Bone marrow (tissue), 2 donors: ENCODE results near the gene RMND1.
A peak's percentile ranks its signal among the peaks of the same experiment; 100 is the strongest.

Experiments used
- DNase-seq, 2 donors: peaks; one replicate each; lab custom pipeline; 2025; lab: John Stamatoyannopoulos, UW

Gene RMND1

GRCh38 chr6:151414641-151415260 is 37.2 kb downstream of the RMND1 start:
- DNase-seq: no peak

- DNase-seq: no peak
Observed at GRCh38 chr6:151413372-151414145, 38.4 kb downstream of the RMND1 start.

- DNase-seq: no peak
Observed at GRCh38 chr6:151412909-151413308, 39.0 kb downstream of the RMND1 start.

- no peak for DNase-seq
Observed at GRCh38 chr6:151409679-151410078, 42.2 kb downstream of the RMND1 start.

GRCh38 chr6:151409260-151409659 is 42.7 kb downstream of the RMND1 start:
- DNase-seq: no peak

- DNase-seq: no peak
Observed at GRCh38 chr6:151408858-151409257, 43.1 kb downstream of the RMND1 start.

- DNase-seq: no peak
Observed at GRCh38 chr6:151403919-151404308, 48.0 kb downstream of the RMND1 start.

GRCh38 chr6:151402228-151402627 is 49.7 kb downstream of the RMND1 start:
- no peak for DNase-seq

- no peak for DNase-seq
Observed at GRCh38 chr6:151400473-151400872, 51.5 kb downstream of the RMND1 start.

- DNase-seq: no peak
Observed at GRCh38 chr6:151399679-151400078, 52.2 kb downstream of the RMND1 start.

- no peak for DNase-seq
Observed at GRCh38 chr6:151393410-151393809, 58.5 kb downstream of the RMND1 start.

- DNase-seq: no peak
Observed at GRCh38 chr6:151392427-151392826, 59.5 kb downstream of the RMND1 start.

GRCh38 chr6:151391471-151392413 is 60.2 kb downstream of the RMND1 start, which contains the start of gene ZBTB2:
Gene ZBTB2 (minus strand): TSS chr6:151391559. CDS start chr6:151373637, 17,922 bp downstream.
- DNase-seq: peak; percentile 19 to 54

- peak; percentile 35 to 53 for DNase-seq
Observed at GRCh38 chr6:151390851-151391470, 61.0 kb downstream of the RMND1 start.

GRCh38 chr6:151390276-151390850 is 61.6 kb downstream of the RMND1 start:
- peak; percentile 85 to 86 for DNase-seq

GRCh38 chr6:151389618-151390275 is 62.2 kb downstream of the RMND1 start:
- peak in 1 of 2 donors; percentile 33 for DNase-seq

GRCh38 chr6:151388997-151389617 is 62.8 kb downstream of the RMND1 start:
- DNase-seq: no peak

- DNase-seq: no peak
Observed at GRCh38 chr6:151388236-151388635, 63.7 kb downstream of the RMND1 start.

- DNase-seq: no peak
Observed at GRCh38 chr6:151387175-151387970, 64.6 kb downstream of the RMND1 start.

- DNase-seq: peak in 1 of 2 donors; percentile 14
Observed at GRCh38 chr6:151385177-151385576, 66.7 kb downstream of the RMND1 start.
